ENCODE data around the gene RIN1. TPM values are rescaled to one million over a fixed set of nuclear protein-coding genes. Genes with fewer than 3 reads are reported as not detected.
A peak's percentile ranks its signal among the peaks of the same experiment; 100 is the strongest.

Gene RIN1
- total RNA-seq, 1 donor from 2014 or later = 9.5 TPM

GRCh38 chr11:66330931-66331330, 5.3 kb downstream of the RIN1 start:
- TF ChIP-seq CTCF (conservative IDR thresholded peaks at IDR 0.05) = no peak
- Mint-ChIP-seq H3K4me1 (ENCODE audit: unreplicated experiment) (peaks cover 21% of the 10 kb centered on the region), H3K27me3 (no peaks in the 10 kb centered on the region), H3K4me3 (no peak overlapping the region), H3K27ac (no peak overlapping the region), H3K9me3 (no peaks in the 10 kb centered on the region), H3K36me3 (no peaks in the 10 kb centered on the region)
- DNase-seq (ENCODE audit: extremely low spot score, unreplicated experiment) = no peak

- no peak overlapping the region for H3K27ac Mint-ChIP-seq
- no peak for TF ChIP-seq CTCF (conservative IDR thresholded peaks at IDR 0.05)
These were observed 7.0 kb downstream of the RIN1 start for GRCh38 chr11:66329165-66329673.

GRCh38 chr11:66328302-66329144, 7.7 kb downstream of the RIN1 start:
- H3K27ac Mint-ChIP-seq = peak overlapping the region; percentile 55
- H3K27me3 Mint-ChIP-seq = no peaks in the 10 kb centered on the region
- DNase-seq (ENCODE audit: extremely low spot score, unreplicated experiment) = peak; percentile 85
- no peaks in the 10 kb centered on the region for H3K36me3 Mint-ChIP-seq
- peak overlapping the region; percentile 65 for H3K4me3 Mint-ChIP-seq
- H3K9me3 Mint-ChIP-seq = no peaks in the 10 kb centered on the region
- H3K4me1 Mint-ChIP-seq (ENCODE audit: unreplicated experiment) = peaks cover 25% of the 10 kb centered on the region
- peak; percentile 96 for TF ChIP-seq CTCF (conservative IDR thresholded peaks at IDR 0.05)

More at GRCh38 chr11:66329165-66329673, 7.0 kb downstream of the RIN1 start:
- DNase-seq (ENCODE audit: extremely low spot score, unreplicated experiment) = no peak
- H3K27me3 Mint-ChIP-seq = no peaks in the 10 kb centered on the region
- peaks cover 23% of the 10 kb centered on the region for H3K4me1 Mint-ChIP-seq (ENCODE audit: unreplicated experiment)
- H3K36me3 Mint-ChIP-seq = no peaks in the 10 kb centered on the region
- H3K4me3 Mint-ChIP-seq = no peak overlapping the region
- H3K9me3 Mint-ChIP-seq = no peaks in the 10 kb centered on the region

- no peak for TF ChIP-seq CTCF (conservative IDR thresholded peaks at IDR 0.05)
- Mint-ChIP-seq H3K9me3 (no peaks in the 10 kb centered on the region), H3K36me3 (no peaks in the 10 kb centered on the region), H3K27me3 (no peaks in the 10 kb centered on the region), H3K27ac (peak overlapping the region; percentile 46), H3K4me1 (ENCODE audit: unreplicated experiment) (peaks cover 31% of the 10 kb centered on the region), H3K4me3 (no peak overlapping the region)
- no peak for DNase-seq (ENCODE audit: extremely low spot score, unreplicated experiment)
These were observed 8.3 kb downstream of the RIN1 start for GRCh38 chr11:66328031-66328301.

GRCh38 chr11:66327171-66328030, 8.8 kb downstream of the RIN1 start:
- Mint-ChIP-seq H3K27me3 (no peaks in the 10 kb centered on the region), H3K27ac (peak overlapping the region; percentile 46), H3K4me1 (ENCODE audit: unreplicated experiment) (peaks cover 32% of the 10 kb centered on the region), H3K9me3 (no peaks in the 10 kb centered on the region), H3K4me3 (peak overlapping the region; percentile 2), H3K36me3 (no peaks in the 10 kb centered on the region)
- DNase-seq (ENCODE audit: extremely low spot score, unreplicated experiment) = no peak
- TF ChIP-seq CTCF (conservative IDR thresholded peaks at IDR 0.05) = no peak
